VCaP (cell line): ENCODE measurements around the gene DCAF15.

Experiments
- H3K27ac ChIP-seq: fragments of 450-650 bp; 2 replicates; pipeline ENCODE4 v1.5.1; 2017
- TF ChIP-seq, protein P1 (sequence below): fragments of 450-650 bp; conservative IDR thresholded peaks from 2 replicates; pipeline ENCODE4 v1.5.1; 2017; ENCODE audit warnings: mild to moderate bottlenecking, moderate library complexity

Gene DCAF15, protein sequence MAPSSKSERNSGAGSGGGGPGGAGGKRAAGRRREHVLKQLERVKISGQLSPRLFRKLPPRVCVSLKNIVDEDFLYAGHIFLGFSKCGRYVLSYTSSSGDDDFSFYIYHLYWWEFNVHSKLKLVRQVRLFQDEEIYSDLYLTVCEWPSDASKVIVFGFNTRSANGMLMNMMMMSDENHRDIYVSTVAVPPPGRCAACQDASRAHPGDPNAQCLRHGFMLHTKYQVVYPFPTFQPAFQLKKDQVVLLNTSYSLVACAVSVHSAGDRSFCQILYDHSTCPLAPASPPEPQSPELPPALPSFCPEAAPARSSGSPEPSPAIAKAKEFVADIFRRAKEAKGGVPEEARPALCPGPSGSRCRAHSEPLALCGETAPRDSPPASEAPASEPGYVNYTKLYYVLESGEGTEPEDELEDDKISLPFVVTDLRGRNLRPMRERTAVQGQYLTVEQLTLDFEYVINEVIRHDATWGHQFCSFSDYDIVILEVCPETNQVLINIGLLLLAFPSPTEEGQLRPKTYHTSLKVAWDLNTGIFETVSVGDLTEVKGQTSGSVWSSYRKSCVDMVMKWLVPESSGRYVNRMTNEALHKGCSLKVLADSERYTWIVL

DNA sequence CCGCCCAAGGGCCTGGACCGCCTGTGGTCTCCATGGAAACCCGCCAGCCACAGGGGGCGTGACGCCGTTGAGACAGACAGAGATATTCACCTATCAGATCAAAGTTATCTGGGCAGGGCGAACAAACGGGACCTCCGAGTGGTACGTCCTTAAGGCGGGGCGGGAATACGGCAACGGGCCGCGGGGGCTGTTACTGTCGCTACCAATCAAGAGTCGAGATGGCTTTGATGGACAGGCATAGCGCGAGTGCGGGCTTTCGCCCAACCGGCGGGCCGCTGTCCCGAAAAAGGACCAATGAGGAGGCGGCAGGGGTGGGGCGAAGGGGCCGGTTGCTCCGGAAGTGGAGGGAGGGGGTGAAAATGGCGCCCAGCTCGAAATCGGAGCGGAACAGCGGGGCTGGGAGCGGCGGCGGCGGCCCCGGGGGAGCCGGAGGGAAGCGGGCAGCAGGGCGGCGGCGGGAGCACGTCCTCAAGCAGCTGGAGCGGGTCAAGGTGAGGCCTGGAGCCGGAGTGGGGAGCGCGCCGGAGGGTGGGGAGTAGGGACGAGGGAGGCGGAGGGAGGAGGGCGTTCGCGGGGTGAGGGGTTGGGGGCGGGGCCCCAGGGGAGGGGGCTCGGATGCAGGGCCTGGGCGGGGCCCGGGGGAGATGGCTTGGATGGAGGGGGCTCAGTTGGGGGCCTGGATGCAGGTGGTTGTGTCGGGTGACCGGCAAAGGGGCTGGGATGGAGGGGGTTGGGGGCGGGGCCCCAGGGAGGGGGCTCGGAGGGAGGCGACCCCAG is at the start of gene DCAF15:
DCAF15 (plus strand) TSS at position 356 of the 777 bp plus-strand sequence; CDS start at position 360, 4 bp downstream.
- peak within 1 kb of the TSS; percentile 79; the same call in 1 of the 2 replicates for H3K27ac ChIP-seq
- TF ChIP-seq, protein P1, sequence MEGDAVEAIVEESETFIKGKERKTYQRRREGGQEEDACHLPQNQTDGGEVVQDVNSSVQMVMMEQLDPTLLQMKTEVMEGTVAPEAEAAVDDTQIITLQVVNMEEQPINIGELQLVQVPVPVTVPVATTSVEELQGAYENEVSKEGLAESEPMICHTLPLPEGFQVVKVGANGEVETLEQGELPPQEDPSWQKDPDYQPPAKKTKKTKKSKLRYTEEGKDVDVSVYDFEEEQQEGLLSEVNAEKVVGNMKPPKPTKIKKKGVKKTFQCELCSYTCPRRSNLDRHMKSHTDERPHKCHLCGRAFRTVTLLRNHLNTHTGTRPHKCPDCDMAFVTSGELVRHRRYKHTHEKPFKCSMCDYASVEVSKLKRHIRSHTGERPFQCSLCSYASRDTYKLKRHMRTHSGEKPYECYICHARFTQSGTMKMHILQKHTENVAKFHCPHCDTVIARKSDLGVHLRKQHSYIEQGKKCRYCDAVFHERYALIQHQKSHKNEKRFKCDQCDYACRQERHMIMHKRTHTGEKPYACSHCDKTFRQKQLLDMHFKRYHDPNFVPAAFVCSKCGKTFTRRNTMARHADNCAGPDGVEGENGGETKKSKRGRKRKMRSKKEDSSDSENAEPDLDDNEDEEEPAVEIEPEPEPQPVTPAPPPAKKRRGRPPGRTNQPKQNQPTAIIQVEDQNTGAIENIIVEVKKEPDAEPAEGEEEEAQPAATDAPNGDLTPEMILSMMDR = no peak

- H3K27ac ChIP-seq = no peak overlapping the region
- TF ChIP-seq, protein P1 = peak; percentile 48
Observed at GRCh38 chr19:13902993-13903555, 49.2 kb upstream of the DCAF15 start.

- TF ChIP-seq, protein P1 = no peak
- peak within 1 kb of the TSS; percentile 80 for H3K27ac ChIP-seq
Observed at GRCh38 chr19:13905634-13906520, 46.4 kb upstream of the DCAF15 start, which contains the start of the genes BRME1 and CC2D1A. TSS of gene BRME1 (minus strand) at chr19:13906117. CDS start at chr19:13904892, 1,225 bp downstream. TSS of gene CC2D1A (plus strand) at chr19:13906201. CDS start at chr19:13906442, 241 bp downstream.

- H3K27ac ChIP-seq = peak overlapping the region; percentile 80
- TF ChIP-seq, protein P1 = no peak
Observed at GRCh38 chr19:13906521-13906904, 45.8 kb upstream of the DCAF15 start.

DNA sequence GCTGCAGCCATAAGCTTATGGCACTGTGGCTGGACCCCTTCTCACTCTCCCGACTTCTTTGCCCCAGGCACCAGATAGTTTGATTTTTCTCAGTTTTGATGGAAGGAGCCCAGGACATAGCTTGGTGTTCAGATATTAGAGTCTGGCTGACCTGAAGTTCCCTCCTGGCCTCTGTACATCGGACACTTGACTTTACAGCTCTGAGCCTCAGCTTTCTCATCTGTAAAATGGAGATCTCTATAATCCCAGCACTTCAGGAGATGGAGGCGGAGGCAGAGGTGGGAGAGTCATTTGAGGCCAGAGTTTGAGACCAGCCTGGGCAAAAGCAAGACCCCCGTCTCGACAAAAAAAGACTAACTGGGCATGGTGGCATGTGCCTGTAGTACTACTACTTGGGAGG is 45.4 kb upstream of the DCAF15 start:
- TF ChIP-seq, protein P1 = no peak
- peak overlapping the region; percentile 80; the same call in 1 of the 2 replicates for H3K27ac ChIP-seq

DNA sequence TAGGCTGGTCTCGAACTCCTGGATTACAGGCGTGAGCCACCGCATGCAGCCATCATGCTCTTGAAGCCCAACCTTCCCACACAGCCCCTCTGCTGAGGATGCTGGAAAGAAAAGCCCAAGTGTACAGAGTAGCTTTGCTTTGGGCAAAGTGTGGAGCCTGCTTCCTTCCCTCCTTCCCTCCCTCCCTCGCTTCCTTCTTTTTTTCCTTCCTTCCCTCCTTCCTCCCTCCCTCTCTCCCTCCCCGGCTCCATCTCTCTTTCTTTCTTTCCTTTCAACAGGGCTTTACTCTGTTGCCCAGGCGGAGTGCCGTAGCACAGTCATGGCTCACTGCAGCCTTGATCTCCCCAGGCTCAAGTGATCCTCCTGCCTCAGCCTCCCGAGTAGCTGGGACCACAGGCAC is 43.6 kb upstream of the DCAF15 start:
- TF ChIP-seq, protein P1 = no peak
- no peak overlapping the region for H3K27ac ChIP-seq
